Fibroblast of skin of right biceps (primary cell): ENCODE data around the gene RFX3.
A peak's percentile ranks its signal among the peaks of the same experiment; 100 is the strongest.

ENCODE experiments used
- DNase-seq: peaks from one replicate; pipeline ENCODE4 v3.0.0-alpha.2; 2013

RFX3 gene

GRCh38 chr9:3525836-3526164, at the start of gene RFX3:
TSS of gene RFX3 (minus strand) at chr9:3526001. CDS start at chr9:3395588, 130,413 bp downstream.
- DNase-seq, result peak; percentile 96

- no peak for DNase-seq
Measured at GRCh38 chr9:3571500-3571899, 45.7 kb upstream of the RFX3 start.

- no peak for DNase-seq
Measured at GRCh38 chr9:3569529-3569928, 43.7 kb upstream of the RFX3 start.

- no peak for DNase-seq
Measured at GRCh38 chr9:3567988-3568387, 42.2 kb upstream of the RFX3 start.

GRCh38 chr9:3553076-3553765, 27.4 kb upstream of the RFX3 start:
- peak; percentile 1 for DNase-seq

GRCh38 chr9:3549225-3549624, 23.4 kb upstream of the RFX3 start:
- no peak for DNase-seq

- DNase-seq, result no peak
Measured at GRCh38 chr9:3548648-3549047, 22.8 kb upstream of the RFX3 start.

- no peak for DNase-seq
Measured at GRCh38 chr9:3541206-3541605, 15.4 kb upstream of the RFX3 start.

GRCh38 chr9:3534614-3535404, 9.0 kb upstream of the RFX3 start:
- no peak for DNase-seq

GRCh38 chr9:3532158-3532557, 6.4 kb upstream of the RFX3 start:
- DNase-seq, result no peak

GRCh38 chr9:3528451-3528850, 2.6 kb upstream of the RFX3 start:
- no peak for DNase-seq

- peak; percentile 3 for DNase-seq
Measured at GRCh38 chr9:3526997-3527940, 1.5 kb upstream of the RFX3 start.

GRCh38 chr9:3526165-3526996, 580 bp upstream of the RFX3 start:
- DNase-seq, result peak; percentile 90

- peak; percentile 2 for DNase-seq
Measured at GRCh38 chr9:3525096-3525835, 535 bp downstream of the RFX3 start.

- DNase-seq, result no peak
Measured at GRCh38 chr9:3521966-3522365, 3.8 kb downstream of the RFX3 start.

GRCh38 chr9:3520564-3520963, 5.2 kb downstream of the RFX3 start:
- DNase-seq, result no peak

GRCh38 chr9:3517377-3518048, 8.3 kb downstream of the RFX3 start:
- no peak for DNase-seq

GRCh38 chr9:3516667-3517330, 9.0 kb downstream of the RFX3 start:
- DNase-seq, result no peak

- DNase-seq, result no peak
Measured at GRCh38 chr9:3515405-3515804, 10.4 kb downstream of the RFX3 start.

- DNase-seq, result no peak
Measured at GRCh38 chr9:3514786-3515185, 11.0 kb downstream of the RFX3 start.
